Measurements from ENCODE around the gene WNT11. TPM values are rescaled to one million over a fixed set of nuclear protein-coding genes. Genes with fewer than 3 reads are reported as not detected.

The WNT11 gene
- total RNA-seq, 1 donor, result 0.36 TPM

- peaks cover 6% of the 10 kb centered on the region for H3K36me3 ChIP-seq (ENCODE audit: insufficient read depth, low read length)
- H3K79me2 ChIP-seq (ENCODE audit: insufficient read depth, low read length), result no peaks in the 10 kb centered on the region
- peaks cover 4% of the 10 kb centered on the region for H3K4me1 ChIP-seq (ENCODE audit: insufficient read depth, low read length)
- no peak for TF ChIP-seq CTCF (IDR thresholded peaks at IDR 0.05; ENCODE audit: extremely low read depth, low read depth, low read length)
- H3K4me2 ChIP-seq (ENCODE audit: insufficient read depth, low read length), result no peak overlapping the region
- no peak overlapping the region for H2AFZ ChIP-seq (ENCODE audit: low read length)
- no peaks in the 10 kb centered on the region for H3K27me3 ChIP-seq (ENCODE audit: insufficient read depth, low read length)
- no peaks in the 10 kb centered on the region for H4K20me1 ChIP-seq (ENCODE audit: insufficient read depth, low read length)
- DNase-seq (ENCODE audit: insufficient read length, low spot score, missing footprints), result peak; percentile 73
- H3K4me3 ChIP-seq (ENCODE audit: insufficient read depth, low read length), result no peak overlapping the region
- no peaks in the 10 kb centered on the region for H3K9me3 ChIP-seq (ENCODE audit: low read depth, low read length)
- H3K27ac ChIP-seq (ENCODE audit: low read depth, low read length), result no peak overlapping the region
These were observed 59.1 kb downstream of the WNT11 start for GRCh38 chr11:76147106-76147740.

- Histone ChIP-seq H3K27me3 (ENCODE audit: insufficient read depth, low read length) (no peaks in the 10 kb centered on the region), H2AFZ (ENCODE audit: low read length) (no peak overlapping the region), H4K20me1 (ENCODE audit: insufficient read depth, low read length) (no peaks in the 10 kb centered on the region), H3K27ac (ENCODE audit: low read depth, low read length) (no peak overlapping the region), H3K79me2 (ENCODE audit: insufficient read depth, low read length) (no peaks in the 10 kb centered on the region), H3K4me3 (ENCODE audit: insufficient read depth, low read length) (no peak overlapping the region), H3K9me3 (ENCODE audit: low read depth, low read length) (no peaks in the 10 kb centered on the region), H3K4me2 (ENCODE audit: insufficient read depth, low read length) (no peak overlapping the region), H3K36me3 (ENCODE audit: insufficient read depth, low read length) (peaks cover 11% of the 10 kb centered on the region), H3K4me1 (ENCODE audit: insufficient read depth, low read length) (peaks cover 5% of the 10 kb centered on the region)
- TF ChIP-seq CTCF (IDR thresholded peaks at IDR 0.05; ENCODE audit: extremely low read depth, low read depth, low read length), result no peak
- no peak for DNase-seq (ENCODE audit: insufficient read length, low spot score, missing footprints)
These were observed 63.0 kb downstream of the WNT11 start for GRCh38 chr11:76143274-76143673.

DNA sequence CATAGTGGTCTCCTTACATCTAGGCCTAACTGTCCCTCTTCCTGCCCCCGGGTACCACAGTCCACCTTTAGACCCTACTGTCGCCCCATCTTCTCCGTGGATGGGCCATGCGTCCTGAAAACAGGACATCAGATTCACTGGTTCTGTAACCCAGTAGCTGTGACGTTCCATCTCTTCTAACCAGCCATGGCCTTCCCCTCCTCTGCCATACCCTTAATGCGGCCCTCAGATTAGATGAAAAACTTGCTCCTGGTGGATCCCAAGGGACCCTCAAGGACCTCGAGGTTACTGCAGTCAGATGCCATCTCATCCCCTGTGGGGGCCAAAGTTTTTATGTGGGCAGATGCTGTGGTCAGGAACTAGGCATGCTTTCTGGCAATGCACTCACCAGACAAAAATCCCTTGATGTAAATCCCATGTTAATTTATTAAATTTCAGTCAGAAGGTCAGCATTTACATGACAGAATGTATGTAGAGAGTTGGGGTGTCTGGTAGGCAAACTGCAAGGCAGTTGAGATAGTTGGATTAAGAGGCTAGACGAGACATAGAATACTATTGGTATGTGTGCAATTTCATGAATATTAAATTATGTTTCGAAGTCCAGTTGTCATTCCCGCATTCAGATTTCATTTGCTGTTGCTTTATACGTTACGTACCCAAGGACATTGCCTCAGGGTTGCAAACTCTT, 64.3 kb downstream of the WNT11 start:
- Histone ChIP-seq H3K36me3 (ENCODE audit: insufficient read depth, low read length) (peaks cover 11% of the 10 kb centered on the region), H2AFZ (ENCODE audit: low read length) (no peak overlapping the region), H3K9me3 (ENCODE audit: low read depth, low read length) (no peaks in the 10 kb centered on the region), H3K27me3 (ENCODE audit: insufficient read depth, low read length) (no peaks in the 10 kb centered on the region), H3K27ac (ENCODE audit: low read depth, low read length) (no peak overlapping the region), H3K79me2 (ENCODE audit: insufficient read depth, low read length) (no peaks in the 10 kb centered on the region), H4K20me1 (ENCODE audit: insufficient read depth, low read length) (no peaks in the 10 kb centered on the region), H3K4me2 (ENCODE audit: insufficient read depth, low read length) (no peak overlapping the region), H3K4me3 (ENCODE audit: insufficient read depth, low read length) (no peak overlapping the region), H3K4me1 (ENCODE audit: insufficient read depth, low read length) (peaks cover 5% of the 10 kb centered on the region)
- TF ChIP-seq CTCF (IDR thresholded peaks at IDR 0.05; ENCODE audit: extremely low read depth, low read depth, low read length), result no peak
- no peak for DNase-seq (ENCODE audit: insufficient read length, low spot score, missing footprints)

DNA sequence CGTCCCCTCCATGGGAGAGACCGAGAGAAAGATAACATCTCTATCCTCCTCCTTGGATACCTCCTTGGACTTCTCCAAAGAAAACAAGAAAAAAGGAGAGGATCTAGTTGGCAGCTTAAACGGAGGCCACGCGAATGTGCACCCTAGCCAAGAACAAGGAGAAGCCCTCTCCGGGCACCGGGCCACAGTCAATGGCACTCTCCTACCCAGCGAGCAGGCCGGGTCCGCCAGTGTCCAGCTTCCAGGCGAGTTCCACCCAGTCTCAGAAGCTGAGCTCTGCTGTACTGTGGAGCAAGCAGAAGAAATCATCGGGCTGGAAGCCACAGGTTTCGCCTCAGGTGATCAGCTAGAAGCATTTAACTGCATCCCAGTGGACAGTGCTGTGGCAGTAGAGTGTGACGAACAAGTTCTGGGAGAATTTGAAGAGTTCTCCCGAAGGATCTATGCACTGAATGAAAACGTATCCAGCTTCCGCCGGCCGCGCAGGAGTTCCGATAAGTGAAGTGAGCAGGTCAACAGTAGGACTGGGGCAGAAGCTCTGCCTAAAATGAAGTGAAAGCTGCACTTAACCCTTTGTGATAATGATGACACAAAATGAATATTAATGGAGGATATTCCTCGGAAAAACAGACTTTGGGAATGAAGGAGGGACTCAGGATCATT, 65.3 kb downstream of the WNT11 start:
- no peak overlapping the region for H3K27ac ChIP-seq (ENCODE audit: low read depth, low read length)
- no peaks in the 10 kb centered on the region for H3K9me3 ChIP-seq (ENCODE audit: low read depth, low read length)
- peaks cover 11% of the 10 kb centered on the region for H3K36me3 ChIP-seq (ENCODE audit: insufficient read depth, low read length)
- no peak for TF ChIP-seq CTCF (IDR thresholded peaks at IDR 0.05; ENCODE audit: extremely low read depth, low read depth, low read length)
- no peak overlapping the region for H3K4me2 ChIP-seq (ENCODE audit: insufficient read depth, low read length)
- H3K27me3 ChIP-seq (ENCODE audit: insufficient read depth, low read length), result no peaks in the 10 kb centered on the region
- no peaks in the 10 kb centered on the region for H4K20me1 ChIP-seq (ENCODE audit: insufficient read depth, low read length)
- H3K4me3 ChIP-seq (ENCODE audit: insufficient read depth, low read length), result no peak overlapping the region
- H3K79me2 ChIP-seq (ENCODE audit: insufficient read depth, low read length), result no peaks in the 10 kb centered on the region
- no peak overlapping the region for H2AFZ ChIP-seq (ENCODE audit: low read length)
- DNase-seq (ENCODE audit: insufficient read length, low spot score, missing footprints), result no peak
- H3K4me1 ChIP-seq (ENCODE audit: insufficient read depth, low read length), result peaks cover 5% of the 10 kb centered on the region

Measured in osteoblast (primary cell).